ENCODE measurements around the gene GSKIP. TPM values are rescaled to one million over a fixed set of nuclear protein-coding genes. Genes with fewer than 3 reads are reported as not detected.

GSKIP gene
- total RNA-seq, 1 donor from 2014 or later, result 21.0 TPM

DNA sequence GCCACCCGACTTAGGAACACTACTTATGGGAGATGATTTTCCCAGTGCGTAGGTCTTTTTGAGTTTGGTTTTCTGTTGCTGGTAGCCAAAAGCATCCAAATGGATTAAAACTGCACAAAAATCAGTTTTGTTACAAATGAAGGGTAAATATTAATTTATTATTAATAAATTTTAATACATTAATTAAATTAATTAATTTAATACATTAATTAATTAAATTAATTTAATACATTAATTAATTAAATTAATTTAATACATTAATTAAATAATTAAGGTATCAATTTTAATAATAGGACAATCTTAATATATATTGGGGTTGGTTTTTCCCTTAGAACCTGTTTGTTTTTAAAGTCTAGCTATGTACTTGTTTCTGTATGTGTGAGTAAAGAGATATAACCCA, 52.2 kb downstream of the GSKIP start:
- no peak for DNase-seq (ENCODE audit: extremely low read depth, low read depth, low spot score)

DNA sequence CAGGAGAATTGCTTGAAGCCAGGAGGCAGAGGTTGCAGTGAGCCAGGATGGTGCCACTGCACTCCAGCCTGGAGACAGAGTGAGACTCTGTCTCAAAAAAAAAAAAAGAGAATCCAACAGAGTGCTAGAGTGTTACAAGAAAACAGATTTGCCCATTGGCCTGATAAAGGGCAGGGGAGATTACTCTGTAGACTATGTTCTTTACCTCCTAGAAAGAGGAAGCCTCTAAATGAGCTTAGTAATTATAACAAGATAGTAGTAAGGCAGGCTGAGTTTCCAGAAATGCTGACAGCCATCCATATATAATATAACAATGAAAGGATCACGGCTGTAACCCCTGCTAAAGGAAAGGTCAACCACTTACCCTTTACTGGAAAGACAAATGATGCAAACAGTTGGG, 53.0 kb downstream of the GSKIP start:
- DNase-seq (ENCODE audit: extremely low read depth, low read depth, low spot score), result no peak

DNA sequence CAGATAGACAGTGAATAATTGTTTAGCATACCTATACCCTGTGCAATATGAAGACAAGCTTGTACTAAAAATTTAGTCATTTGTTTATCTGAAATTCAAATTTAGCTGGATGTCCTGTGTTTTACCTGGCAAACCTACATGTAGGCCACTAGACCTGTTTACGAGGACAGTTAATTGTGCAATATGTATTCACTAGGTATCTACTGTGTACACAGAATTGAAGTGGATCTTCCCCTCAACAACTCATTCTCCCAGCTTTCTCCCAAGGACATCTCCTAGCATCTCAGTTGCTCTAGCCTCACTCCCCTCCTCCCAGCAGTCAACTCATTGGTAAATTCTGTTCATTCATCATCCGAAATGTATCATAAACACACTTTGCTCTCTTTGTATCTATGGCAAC, 53.9 kb downstream of the GSKIP start:
- DNase-seq (ENCODE audit: extremely low read depth, low read depth, low spot score), result no peak

DNA sequence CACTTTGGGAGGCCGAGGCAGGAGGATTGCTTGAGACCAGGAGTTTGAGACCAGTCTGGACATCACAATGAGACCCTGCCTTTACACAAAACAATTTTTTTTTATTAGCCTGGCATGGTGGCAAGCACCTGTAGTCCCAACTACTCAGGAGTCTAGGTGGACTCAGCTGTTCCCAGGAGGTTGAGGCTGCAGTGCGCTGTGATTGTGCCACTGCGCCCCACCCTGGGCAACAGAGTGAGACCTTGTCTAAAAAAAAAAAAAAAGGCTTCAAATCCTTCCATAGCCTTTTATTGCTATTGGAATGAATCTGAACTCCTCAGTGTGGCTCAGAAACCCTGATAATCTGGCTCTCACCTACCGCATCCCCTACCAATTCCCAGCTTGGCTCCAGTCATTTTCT, 54.7 kb downstream of the GSKIP start:
- no peak for DNase-seq (ENCODE audit: extremely low read depth, low read depth, low spot score)

DNA sequence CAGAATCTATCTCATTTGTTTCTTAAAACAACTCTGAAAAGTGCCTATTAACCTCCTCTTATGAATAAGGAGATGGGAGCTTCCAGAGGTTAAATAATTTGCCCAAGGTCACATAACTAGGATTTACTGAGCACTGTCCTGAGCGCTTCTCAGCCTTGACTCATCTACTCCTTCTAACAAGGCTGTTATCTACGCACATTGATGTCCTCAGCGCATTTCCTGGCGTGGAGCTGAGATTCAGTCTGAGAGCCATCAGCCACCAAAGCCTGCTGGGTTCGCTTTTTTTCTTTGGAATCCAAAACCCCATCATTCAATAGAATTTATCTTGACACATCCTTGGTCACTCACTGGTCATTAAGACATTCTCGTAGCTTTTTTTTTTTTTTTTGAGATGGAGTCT, 57.9 kb downstream of the GSKIP start:
- no peak for DNase-seq (ENCODE audit: extremely low read depth, low read depth, low spot score)

DNA sequence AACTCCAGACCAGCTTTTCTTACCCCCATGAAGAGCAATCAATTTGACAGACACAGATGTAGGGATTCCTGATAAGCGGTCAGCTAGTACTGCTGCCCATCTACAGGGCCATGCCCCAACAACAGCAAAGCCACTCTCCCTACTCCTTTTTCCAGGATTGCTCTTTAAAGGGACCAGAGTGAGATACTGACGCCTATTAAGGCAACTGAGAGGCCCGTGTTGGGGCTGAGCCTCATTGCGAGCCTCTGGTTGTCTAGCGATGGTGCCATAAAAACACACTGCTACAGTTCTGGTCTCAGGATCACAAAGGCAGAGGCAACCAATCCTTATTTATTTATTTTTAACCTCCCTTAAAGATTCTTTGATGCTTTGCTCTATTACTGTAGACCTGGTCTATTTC, 59.7 kb downstream of the GSKIP start:
- no peak for DNase-seq (ENCODE audit: extremely low read depth, low read depth, low spot score)

DNA sequence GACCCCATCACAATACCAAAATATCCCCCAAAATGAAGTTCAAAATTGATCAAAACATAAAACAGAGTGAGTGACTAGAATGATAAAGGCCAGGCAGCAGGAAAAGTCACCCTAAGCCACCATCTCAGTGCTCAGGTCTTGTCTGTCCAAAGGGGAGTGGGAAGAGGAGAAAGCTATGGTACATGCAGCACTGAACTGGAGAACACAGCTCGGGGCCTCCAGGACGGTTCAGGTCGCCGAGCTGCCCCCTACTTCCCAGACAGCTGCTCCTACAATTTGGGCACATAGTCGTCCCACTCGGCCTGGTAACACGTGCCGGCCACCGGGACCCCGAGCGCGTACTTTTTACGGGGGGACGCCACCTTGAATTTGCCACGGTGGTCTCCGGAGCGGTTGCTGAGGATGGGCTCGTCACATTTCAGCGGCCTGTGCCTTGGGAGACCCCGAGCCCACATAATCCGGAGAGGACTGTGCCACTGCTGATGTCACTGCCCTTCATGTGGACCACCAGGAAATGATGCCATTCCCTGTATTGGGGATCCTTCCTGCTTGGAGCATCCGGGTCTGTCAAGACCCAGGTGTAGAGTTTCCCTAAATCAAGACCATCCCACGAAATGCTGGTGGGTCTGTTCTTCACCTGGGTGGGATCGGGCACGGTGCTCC, 60.3 kb downstream of the GSKIP start:
- DNase-seq (ENCODE audit: extremely low read depth, low read depth, low spot score), result no peak

DNA sequence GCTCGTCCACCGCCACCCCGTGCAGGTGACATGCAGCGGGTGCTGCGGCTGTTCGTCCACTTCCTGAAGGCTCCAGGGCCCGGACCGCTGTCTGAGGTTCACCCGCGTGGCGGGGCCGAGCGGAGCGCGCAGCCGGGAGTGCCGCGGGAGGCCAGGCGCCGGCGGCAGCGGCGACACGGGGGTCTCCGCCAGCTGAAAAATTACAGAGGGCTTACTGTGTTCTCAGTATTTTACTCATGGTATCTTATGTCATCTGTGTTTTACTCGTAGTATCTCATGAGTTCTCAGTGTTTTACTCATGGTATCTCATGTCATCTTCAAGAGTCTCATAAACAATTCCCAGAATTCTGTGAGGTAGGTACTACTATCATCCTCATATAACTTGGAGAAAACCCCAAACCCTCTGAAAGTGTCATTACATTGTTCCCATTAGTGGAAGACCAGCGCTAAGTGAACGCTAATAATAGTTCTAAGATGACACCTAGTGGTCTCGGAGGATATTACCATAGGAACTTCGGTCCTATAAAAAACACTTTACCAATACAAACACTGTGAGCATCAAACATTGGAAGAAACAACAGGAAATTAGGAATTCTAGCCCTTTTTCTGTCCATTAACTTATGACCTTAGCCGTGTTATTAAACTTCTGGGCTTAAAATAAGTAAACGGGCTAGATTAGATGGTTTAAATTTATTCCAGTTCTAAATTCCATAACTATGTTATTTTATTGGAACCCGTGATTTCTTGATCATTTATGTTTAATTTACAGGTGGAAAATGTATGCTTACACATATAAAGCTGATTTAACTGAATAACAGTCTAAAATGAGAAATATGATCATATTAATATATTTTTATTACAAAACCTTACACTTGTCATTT, 61.0 kb downstream of the GSKIP start:
- DNase-seq (ENCODE audit: extremely low read depth, low read depth, low spot score), result peak; percentile 72

DNA sequence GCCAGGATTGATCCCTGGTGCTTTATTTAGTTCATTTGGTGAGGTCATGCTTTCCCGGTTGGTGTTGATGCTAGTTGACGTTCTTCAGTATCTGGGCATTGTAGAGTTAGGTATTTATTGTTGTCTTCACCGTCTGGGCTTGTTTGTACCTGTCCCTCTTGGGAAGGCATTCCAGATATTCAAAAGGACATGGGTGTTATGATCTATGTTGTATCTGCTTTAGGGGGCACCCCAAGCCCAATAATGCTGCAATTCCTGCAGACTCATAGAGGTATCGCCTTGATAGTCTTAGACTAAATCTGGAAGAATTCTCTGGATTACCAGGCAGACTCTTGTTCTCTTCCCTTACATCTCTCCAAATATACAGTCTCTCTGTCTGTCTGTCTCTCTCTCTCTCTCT, 70.7 kb downstream of the GSKIP start:
- no peak for DNase-seq (ENCODE audit: extremely low read depth, low read depth, low spot score)

Other genes with a start within 250 kb of the GSKIP start
- 1.7 and 4.1 TPM in 2 replicates for gene BDKRB2, start 158.7 kb upstream of the GSKIP start, total RNA-seq
- not detected in 2 replicates for gene BDKRB1, start 107.3 kb upstream of the GSKIP start, total RNA-seq
- gene ATG2B, start 185 bp upstream of the GSKIP start, total RNA-seq, result 13.9 and 14.0 TPM in 2 replicates
- 0.34 and 0.88 TPM in 2 replicates for gene AK7, start 28.6 kb downstream of the GSKIP start, total RNA-seq
- 89.2 and 127 TPM in 2 replicates for gene PAPOLA, start 138.9 kb downstream of the GSKIP start, total RNA-seq